ENCODE measurements around the gene EDRF1. TPM values are rescaled to one million over a fixed set of nuclear protein-coding genes. Genes with fewer than 3 reads are reported as not detected.

Gene EDRF1
- total RNA-seq, 1 experiment from 2014 or later, result 19.9 TPM

DNA sequence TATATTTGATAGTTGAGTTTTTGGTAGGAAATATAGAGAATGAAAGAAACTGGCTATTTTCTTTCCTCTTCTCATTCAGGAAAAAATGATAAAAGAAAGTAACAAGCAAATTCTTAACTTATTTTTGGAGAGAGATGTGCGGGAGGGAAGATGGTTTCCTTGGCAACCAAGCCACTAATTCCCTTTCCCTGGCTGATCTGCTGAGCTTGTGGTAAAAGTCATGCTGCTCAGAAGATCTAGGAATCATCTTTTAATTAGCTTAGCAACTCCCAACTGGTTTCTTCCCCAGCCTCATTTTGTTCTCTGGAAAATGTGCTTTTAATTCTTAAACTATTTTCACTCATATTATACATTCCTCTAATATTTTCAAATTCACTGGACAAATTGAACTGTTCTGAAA lies 91.7 kb downstream of the EDRF1 start:
- H3K9me3 Mint-ChIP-seq (ENCODE audit: low read depth, unreplicated experiment), result peaks cover 2% of the 10 kb centered on the region
- H3K4me3 Mint-ChIP-seq (ENCODE audit: low read depth, unreplicated experiment), result no peak overlapping the region
- no peak for DNase-seq
- intact Hi-C loops (cut with micrococcal nuclease; ENCODE audit: unreplicated experiment), result no loop called here
- H3K27me3 Mint-ChIP-seq (ENCODE audit: unreplicated experiment), result no peaks in the 10 kb centered on the region
- no peaks in the 10 kb centered on the region for H3K4me1 Mint-ChIP-seq (ENCODE audit: low read depth, unreplicated experiment)
- CTCF ChIA-PET, result no interaction called here
- no peak for TF ChIP-seq CTCF (IDR thresholded peaks at IDR 0.05; ENCODE audit: unreplicated experiment)
- H3K27ac Mint-ChIP-seq (ENCODE audit: unreplicated experiment), result no peak overlapping the region
- no TSS peak for BruUV-seq (replicated peaks)
- peaks cover 5% of the 10 kb centered on the region for H3K36me3 Mint-ChIP-seq (ENCODE audit: insufficient read depth, unreplicated experiment)

GRCh38 chr10:125812128-125812750 lies 92.7 kb downstream of the EDRF1 start:
- no peak overlapping the region for H3K27ac Mint-ChIP-seq (ENCODE audit: unreplicated experiment)
- DNase-seq, result no peak
- H3K4me1 Mint-ChIP-seq (ENCODE audit: low read depth, unreplicated experiment), result no peaks in the 10 kb centered on the region
- H3K36me3 Mint-ChIP-seq (ENCODE audit: insufficient read depth, unreplicated experiment), result peaks cover 5% of the 10 kb centered on the region
- no TSS peak for BruUV-seq (replicated peaks)
- H3K27me3 Mint-ChIP-seq (ENCODE audit: unreplicated experiment), result no peaks in the 10 kb centered on the region
- no peak overlapping the region for H3K4me3 Mint-ChIP-seq (ENCODE audit: low read depth, unreplicated experiment)
- H3K9me3 Mint-ChIP-seq (ENCODE audit: low read depth, unreplicated experiment), result peaks cover 2% of the 10 kb centered on the region
- TF ChIP-seq CTCF (IDR thresholded peaks at IDR 0.05; ENCODE audit: unreplicated experiment), result no peak
- intact Hi-C loops (cut with micrococcal nuclease; ENCODE audit: unreplicated experiment), result no loop called here
- CTCF ChIA-PET, result no interaction called here

Other genes with a start within 250 kb of the EDRF1 start
- gene TEX36, start 36.5 kb upstream of the EDRF1 start, total RNA-seq (2022), result not detected in 2 replicates
- 0.24 TPM in 1 of 2 replicates, not detected in the other for gene MMP21, start 56.1 kb downstream of the EDRF1 start, total RNA-seq (2022)
- 45.3 and 49.2 TPM in 2 replicates for gene UROS, start 103.5 kb downstream of the EDRF1 start, total RNA-seq (2022)
- 49.3 and 52.2 TPM in 2 replicates for gene BCCIP, start 103.8 kb downstream of the EDRF1 start, total RNA-seq (2022)
- 29.2 and 32.2 TPM in 2 replicates for gene DHX32, start 161.6 kb downstream of the EDRF1 start, total RNA-seq (2022)
- gene FANK1, start 176.9 kb downstream of the EDRF1 start, total RNA-seq (2022), result 0.85 and 1.6 TPM in 2 replicates